GM19468 (cell line): ENCODE results near the gene TCEAL4.
"Not testable (repeated sequence)": the region's sequence is repeated elsewhere in the genome, so short reads cannot be mapped to it uniquely, and the experiment has no call there.

Experiments
- ATAC-seq: cut with Tn5 transposase; IDR thresholded peaks from one replicate; pipeline ENCODE4 v1.9.1; 2021; ENCODE audit warnings: mild to moderate bottlenecking, moderate library complexity, moderate number of reproducible peaks; ENCODE audit not compliant: unreplicated experiment; ENCODE audit errors: extremely low read depth

TCEAL4 gene

DNA sequence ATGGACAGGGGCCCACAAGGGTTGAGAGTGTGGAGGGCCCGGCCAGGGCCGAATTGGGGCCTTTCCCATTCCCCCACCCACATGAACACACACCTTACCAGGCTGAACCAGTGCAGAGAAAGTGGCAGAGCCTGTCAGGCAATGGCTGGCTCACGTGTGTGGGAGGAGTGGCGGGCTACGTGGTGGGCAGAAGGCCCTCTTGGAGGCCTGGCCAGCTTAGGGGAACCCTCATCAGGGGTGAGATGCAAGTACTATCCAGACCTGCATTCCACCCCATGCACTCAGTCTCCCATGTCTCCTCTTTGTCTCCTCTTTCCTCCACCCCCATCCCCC, 965 bp downstream of the TCEAL4 start:
- ATAC-seq: no peak

GRCh38 chrX:103586659-103587058, 1.3 kb downstream of the TCEAL4 start:
- ATAC-seq: no peak

- ATAC-seq: not testable (repeated sequence)
Measured at GRCh38 chrX:103592295-103592694, 7.0 kb downstream of the TCEAL4 start.

- not testable (repeated sequence) for ATAC-seq
Measured at GRCh38 chrX:103595202-103595601, 9.9 kb downstream of the TCEAL4 start.

DNA sequence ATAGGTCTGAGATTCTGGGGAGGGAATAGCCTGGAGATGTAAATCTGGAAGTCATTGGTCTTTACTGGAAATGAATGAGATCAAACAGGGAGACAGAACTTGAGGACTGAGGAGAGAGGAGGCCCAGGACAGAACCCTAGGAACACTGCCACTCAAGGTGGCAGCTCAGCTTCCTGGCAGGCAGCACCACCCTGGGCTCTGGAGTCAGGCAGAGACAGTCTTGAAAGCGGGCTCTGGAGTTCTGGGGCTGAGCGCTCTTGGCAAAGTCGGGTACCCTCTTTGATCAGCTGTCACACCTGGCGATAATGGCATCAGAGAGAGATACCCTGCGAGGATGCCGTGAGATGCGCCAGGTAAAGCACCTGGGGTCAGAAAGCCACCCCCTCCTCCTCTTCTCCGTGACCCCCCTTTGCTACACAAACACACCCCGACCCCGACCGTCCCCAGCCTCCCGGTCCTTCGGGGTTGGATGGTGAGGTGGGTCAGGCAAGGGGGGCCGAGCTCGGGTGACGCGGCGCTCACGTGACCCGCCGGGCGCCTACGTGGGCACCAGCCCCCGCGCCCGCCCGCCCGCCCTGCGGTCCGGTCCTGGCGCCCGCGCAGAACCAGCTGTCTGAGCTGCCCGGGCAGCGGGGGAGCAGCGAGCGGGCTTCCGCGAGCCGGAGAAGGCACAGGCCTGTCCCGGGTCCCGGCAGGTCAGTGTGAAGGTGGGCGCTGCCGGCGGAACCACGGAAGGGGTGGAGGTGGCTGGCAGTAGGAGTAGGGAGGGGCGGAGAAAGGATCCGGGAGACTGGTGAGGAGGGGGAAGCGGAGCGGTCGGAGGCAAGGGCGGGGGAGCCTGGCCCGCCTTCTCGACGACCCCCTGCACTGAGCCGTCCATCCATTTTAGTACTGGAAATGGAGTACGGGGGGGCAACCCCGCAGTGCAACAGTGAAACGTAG, 22.3 kb downstream of the TCEAL4 start, which contains the start of gene TCEAL3:
Gene TCEAL3 (plus strand): TSS at position 600 of the 942 bp plus-strand sequence. CDS start 1,102 bp downstream, outside the sequence.
- ATAC-seq: peak; percentile 41

DNA sequence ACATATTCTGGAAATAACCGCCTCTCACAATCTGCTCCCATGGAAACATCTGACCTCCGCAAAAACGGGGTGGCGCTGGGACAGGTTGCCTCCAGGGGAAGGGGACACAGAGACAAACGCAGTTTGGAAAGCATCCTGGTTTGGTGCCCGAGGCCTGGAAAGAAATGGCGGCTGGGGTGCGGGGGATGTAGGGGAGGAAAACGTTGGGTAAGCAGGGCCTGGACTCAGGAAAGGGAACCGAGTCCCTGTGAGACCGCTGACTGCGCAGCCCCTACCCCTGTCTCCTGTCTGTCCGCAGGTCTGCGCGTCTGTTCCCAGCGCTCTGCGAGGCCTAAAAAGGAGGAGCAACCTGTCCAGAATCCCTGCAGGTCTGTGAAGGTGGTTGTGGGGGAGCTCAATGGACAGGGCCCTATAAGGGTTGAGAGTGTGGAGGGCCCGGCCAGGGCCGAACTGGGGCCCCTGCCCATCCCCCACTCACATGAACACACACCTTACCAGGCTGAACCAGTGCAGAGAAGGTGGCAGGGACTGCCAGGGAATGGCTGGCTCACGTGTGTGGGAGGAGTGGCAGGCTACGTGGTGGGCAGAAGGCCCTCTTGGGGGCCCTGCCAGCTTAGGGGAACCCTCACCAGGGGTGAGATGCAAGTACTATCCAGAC, 23.1 kb downstream of the TCEAL4 start:
- ATAC-seq: peak; percentile 9

- ATAC-seq: no peak
Measured at GRCh38 chrX:103610282-103610681, 25.0 kb downstream of the TCEAL4 start.

- ATAC-seq: no peak
Measured at GRCh38 chrX:103613362-103613890, 28.1 kb downstream of the TCEAL4 start.

DNA sequence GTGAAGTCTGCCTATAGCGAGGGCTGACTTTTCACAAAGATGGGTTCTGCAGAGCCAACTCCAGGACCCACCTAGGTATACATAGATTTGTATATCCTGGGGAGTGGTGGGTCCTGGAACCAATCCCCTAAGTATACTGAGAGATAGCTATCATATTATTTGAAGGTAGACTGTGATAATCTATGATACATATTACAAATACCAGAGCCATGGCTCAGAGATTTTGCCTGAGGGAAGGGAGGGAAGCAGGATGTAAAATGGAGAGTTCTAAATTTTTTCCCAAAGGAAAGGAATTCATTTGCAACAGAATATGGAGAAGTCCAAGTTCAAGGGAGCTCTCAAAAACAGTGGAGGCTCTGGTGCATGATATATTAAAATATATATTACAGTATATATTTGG, 29.7 kb downstream of the TCEAL4 start:
- ATAC-seq: no peak

GRCh38 chrX:103615781-103616371, 30.6 kb downstream of the TCEAL4 start:
- no peak for ATAC-seq

DNA sequence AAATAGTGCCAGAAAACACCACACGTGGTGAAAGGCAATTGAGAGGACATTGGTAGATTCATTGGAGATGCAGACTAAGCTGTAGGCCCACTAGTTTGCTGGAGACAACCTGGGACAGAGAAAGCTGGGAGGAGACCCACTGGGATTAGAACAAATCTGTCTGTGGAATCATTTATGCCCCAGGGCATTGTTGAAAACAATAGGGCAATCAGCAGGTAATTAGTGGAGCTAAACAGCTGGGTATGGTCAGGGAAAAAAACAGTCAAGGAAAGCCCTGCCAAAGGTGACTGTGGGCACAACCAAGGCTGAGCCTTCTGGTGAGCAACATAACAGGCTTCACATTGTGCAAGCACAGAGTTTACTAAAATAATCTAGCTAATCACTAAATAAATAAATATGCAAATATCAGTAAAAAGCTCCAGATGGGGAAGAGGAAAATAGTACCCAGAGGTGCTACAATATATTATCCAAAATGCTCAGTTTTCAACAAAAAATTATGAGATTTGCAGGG, 31.4 kb downstream of the TCEAL4 start:
- ATAC-seq: no peak

- ATAC-seq: no peak
Measured at GRCh38 chrX:103624111-103624510, 38.8 kb downstream of the TCEAL4 start.

DNA sequence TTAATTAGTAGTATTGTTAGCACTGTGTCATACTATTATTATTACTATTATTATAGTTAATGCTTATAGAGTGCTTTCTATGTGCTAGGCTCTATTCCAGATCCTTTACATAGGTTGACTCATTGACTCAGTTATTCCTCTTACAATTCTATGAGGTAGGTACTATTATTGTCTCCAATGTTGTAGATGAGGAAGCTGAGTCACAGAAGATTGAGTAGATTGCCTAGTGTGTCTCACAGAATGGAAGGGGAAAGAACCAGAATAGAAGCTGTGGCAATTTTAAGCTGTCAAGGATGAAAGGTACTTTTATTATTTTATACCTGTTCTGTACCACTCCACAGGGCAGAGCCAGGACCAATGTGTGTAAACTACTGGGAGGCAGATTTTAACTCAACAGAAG, 41.5 kb downstream of the TCEAL4 start:
- ATAC-seq: no peak

GRCh38 chrX:103628386-103629317, 43.3 kb downstream of the TCEAL4 start, which contains the start of gene TCEAL1:
Gene TCEAL1 (plus strand): TSS chrX:103628975. CDS start chrX:103629917, 942 bp downstream.
- no peak for ATAC-seq

GRCh38 chrX:103629318-103630170, 44.2 kb downstream of the TCEAL4 start:
- no peak for ATAC-seq

GRCh38 chrX:103630171-103630511, 44.8 kb downstream of the TCEAL4 start:
- ATAC-seq: no peak

DNA sequence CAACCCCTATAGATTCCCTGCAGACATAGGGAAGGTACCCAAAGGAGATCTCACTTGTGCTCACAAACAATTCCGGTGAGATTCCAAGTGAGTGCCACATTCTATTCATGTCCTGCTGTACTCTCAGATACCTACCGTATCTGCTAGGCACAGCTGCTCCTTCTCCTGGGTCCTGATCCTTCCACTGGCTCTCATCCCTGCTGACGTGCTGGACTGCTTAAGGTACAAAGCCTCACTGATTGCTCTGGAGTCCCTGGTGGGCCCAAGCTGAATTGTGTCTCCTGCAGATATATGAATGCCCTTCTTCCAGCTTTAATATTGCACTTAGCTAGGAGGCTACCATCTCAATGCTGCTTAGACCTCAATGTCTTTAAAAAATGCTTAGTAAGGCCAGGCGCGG, 45.8 kb downstream of the TCEAL4 start:
- no peak for ATAC-seq

DNA sequence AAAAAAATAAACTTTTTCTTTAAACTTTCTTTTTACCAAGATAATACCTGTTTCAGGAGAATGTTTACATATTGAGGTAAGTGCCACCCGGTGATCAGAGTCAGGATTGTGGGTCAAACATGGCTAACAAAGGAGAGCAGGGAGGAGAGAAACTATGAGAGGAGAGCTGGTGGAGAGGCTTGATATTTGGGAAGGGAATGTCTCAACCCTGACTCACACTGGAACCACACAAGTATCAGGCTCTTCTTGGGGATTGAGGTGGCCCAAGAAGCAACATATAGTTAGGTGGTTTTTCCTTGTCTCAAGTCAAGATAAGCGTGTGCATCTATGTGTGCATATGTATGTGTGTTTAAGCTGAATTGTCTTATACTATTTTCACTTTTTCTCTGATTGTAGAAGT, 50.1 kb downstream of the TCEAL4 start:
- ATAC-seq: no peak
